Measurements from ENCODE around the gene DCAF11. TPM values are rescaled to one million over a fixed set of nuclear protein-coding genes. Genes with fewer than 3 reads are reported as not detected.

Gene DCAF11
- total and polyA plus RNA-seq, 2 of the 13 experiments (the other 11 are each of a cell fraction or from before 2014, with no cell fraction given), result 150 to 257 TPM

DNA sequence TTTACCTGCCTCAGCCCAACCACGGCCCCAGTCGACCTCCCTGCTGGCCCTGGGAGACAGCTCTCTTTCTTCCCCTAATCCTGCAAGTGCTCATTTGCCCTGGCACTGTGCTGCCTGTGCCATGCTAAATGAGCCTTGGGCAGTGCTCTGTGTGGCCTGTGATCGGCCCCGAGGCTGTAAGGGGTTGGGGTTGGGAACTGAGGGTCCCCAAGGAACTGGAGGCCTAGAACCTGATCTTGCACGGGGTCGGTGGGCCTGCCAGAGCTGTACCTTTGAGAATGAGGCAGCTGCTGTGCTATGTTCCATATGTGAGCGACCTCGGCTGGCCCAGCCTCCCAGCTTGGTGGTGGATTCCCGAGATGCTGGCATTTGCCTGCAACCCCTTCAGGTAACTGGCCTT, 35.5 kb downstream of the DCAF11 start (continued):
- TF ChIP-seq, protein P1, sequence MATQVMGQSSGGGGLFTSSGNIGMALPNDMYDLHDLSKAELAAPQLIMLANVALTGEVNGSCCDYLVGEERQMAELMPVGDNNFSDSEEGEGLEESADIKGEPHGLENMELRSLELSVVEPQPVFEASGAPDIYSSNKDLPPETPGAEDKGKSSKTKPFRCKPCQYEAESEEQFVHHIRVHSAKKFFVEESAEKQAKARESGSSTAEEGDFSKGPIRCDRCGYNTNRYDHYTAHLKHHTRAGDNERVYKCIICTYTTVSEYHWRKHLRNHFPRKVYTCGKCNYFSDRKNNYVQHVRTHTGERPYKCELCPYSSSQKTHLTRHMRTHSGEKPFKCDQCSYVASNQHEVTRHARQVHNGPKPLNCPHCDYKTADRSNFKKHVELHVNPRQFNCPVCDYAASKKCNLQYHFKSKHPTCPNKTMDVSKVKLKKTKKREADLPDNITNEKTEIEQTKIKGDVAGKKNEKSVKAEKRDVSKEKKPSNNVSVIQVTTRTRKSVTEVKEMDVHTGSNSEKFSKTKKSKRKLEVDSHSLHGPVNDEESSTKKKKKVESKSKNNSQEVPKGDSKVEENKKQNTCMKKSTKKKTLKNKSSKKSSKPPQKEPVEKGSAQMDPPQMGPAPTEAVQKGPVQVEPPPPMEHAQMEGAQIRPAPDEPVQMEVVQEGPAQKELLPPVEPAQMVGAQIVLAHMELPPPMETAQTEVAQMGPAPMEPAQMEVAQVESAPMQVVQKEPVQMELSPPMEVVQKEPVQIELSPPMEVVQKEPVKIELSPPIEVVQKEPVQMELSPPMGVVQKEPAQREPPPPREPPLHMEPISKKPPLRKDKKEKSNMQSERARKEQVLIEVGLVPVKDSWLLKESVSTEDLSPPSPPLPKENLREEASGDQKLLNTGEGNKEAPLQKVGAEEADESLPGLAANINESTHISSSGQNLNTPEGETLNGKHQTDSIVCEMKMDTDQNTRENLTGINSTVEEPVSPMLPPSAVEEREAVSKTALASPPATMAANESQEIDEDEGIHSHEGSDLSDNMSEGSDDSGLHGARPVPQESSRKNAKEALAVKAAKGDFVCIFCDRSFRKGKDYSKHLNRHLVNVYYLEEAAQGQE (IDR thresholded peaks at IDR 0.05; ENCODE audit: borderline replicate concordance in 1 of 2, low read depth in 1 of 2, low read length in 2 of 2), result no peak
- TF ChIP-seq, protein P2, sequence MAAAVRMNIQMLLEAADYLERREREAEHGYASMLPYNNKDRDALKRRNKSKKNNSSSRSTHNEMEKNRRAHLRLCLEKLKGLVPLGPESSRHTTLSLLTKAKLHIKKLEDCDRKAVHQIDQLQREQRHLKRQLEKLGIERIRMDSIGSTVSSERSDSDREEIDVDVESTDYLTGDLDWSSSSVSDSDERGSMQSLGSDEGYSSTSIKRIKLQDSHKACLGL (CRISPR knock-in tag; IDR thresholded peaks at IDR 0.05), result no peak
- no peak for TF ChIP-seq ZNF790 (CRISPR knock-in tag; IDR thresholded peaks at IDR 0.05; ENCODE audit: borderline replicate concordance)

DNA sequence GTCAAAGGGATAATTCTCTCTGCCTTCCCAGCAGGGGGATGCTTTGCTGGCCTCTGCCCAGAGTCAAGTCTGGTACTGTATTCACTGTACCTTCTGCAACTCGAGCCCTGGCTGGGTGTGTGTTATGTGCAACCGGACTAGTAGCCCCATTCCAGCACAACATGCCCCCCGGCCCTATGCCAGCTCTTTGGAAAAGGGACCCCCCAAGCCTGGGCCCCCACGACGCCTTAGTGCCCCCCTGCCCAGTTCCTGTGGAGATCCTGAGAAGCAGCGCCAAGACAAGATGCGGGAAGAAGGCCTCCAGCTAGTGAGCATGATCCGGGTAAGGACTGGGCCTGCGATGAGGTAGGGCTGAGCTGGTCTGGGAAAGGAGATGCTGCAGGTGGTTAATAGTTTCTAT, 36.0 kb downstream of the DCAF11 start:
- TF ChIP-seq CCAR2 (optimal IDR thresholded peaks at IDR 0.05; ENCODE audit: low read depth, low read length), result no peak
- no peak for TF ChIP-seq ZNF746 (CRISPR knock-in tag; IDR thresholded peaks at IDR 0.05)
- TF ChIP-seq RCOR2 (CRISPR knock-in tag; IDR thresholded peaks at IDR 0.05), result no peak
- no peak for TF ChIP-seq MYNN (CRISPR knock-in tag; IDR thresholded peaks at IDR 0.05; ENCODE audit: low read depth)
- TF ChIP-seq MTA1 (CRISPR knock-in tag; IDR thresholded peaks at IDR 0.05; ENCODE audit: borderline replicate concordance), result 0 out of 2 replicates have a peak, but pooled peaks have one; percentile 0
- no peak for TF ChIP-seq NCOA1 (CRISPR knock-in tag; IDR thresholded peaks at IDR 0.05)
- no peak for TF ChIP-seq NFE2L1 (CRISPR knock-in tag; IDR thresholded peaks at IDR 0.05; ENCODE audit: borderline replicate concordance)
- TF ChIP-seq, protein P3, sequence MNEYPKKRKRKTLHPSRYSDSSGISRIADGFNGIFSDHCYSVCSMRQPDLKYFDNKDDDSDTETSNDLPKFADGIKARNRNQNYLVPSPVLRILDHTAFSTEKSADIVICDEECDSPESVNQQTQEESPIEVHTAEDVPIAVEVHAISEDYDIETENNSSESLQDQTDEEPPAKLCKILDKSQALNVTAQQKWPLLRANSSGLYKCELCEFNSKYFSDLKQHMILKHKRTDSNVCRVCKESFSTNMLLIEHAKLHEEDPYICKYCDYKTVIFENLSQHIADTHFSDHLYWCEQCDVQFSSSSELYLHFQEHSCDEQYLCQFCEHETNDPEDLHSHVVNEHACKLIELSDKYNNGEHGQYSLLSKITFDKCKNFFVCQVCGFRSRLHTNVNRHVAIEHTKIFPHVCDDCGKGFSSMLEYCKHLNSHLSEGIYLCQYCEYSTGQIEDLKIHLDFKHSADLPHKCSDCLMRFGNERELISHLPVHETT (CRISPR knock-in tag; conservative IDR thresholded peaks at IDR 0.05), result no peak
- TF ChIP-seq, protein P4, sequence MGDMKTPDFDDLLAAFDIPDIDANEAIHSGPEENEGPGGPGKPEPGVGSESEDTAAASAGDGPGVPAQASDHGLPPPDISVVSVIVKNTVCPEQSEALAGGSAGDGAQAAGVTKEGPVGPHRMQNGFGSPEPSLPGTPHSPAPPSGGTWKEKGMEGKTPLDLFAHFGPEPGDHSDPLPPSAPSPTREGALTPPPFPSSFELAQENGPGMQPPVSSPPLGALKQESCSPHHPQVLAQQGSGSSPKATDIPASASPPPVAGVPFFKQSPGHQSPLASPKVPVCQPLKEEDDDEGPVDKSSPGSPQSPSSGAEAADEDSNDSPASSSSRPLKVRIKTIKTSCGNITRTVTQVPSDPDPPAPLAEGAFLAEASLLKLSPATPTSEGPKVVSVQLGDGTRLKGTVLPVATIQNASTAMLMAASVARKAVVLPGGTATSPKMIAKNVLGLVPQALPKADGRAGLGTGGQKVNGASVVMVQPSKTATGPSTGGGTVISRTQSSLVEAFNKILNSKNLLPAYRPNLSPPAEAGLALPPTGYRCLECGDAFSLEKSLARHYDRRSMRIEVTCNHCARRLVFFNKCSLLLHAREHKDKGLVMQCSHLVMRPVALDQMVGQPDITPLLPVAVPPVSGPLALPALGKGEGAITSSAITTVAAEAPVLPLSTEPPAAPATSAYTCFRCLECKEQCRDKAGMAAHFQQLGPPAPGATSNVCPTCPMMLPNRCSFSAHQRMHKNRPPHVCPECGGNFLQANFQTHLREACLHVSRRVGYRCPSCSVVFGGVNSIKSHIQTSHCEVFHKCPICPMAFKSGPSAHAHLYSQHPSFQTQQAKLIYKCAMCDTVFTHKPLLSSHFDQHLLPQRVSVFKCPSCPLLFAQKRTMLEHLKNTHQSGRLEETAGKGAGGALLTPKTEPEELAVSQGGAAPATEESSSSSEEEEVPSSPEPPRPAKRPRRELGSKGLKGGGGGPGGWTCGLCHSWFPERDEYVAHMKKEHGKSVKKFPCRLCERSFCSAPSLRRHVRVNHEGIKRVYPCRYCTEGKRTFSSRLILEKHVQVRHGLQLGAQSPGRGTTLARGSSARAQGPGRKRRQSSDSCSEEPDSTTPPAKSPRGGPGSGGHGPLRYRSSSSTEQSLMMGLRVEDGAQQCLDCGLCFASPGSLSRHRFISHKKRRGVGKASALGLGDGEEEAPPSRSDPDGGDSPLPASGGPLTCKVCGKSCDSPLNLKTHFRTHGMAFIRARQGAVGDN (CRISPR knock-in tag; IDR thresholded peaks at IDR 0.05), result no peak
- no TSS peak for BruUV-seq (replicated peaks)
- Histone ChIP-seq H4K20me1 (ENCODE audit: insufficient read depth, low read length) (peaks cover 7% of the 10 kb centered on the region), H3K4me2 (ENCODE audit: low read depth, low read length) (no peak overlapping the region), H2AFZ (ENCODE audit: low read length) (no peak overlapping the region), H3K79me2 (ENCODE audit: insufficient read depth, low read length) (peaks cover 29% of the 10 kb centered on the region), H3K9ac (ENCODE audit: insufficient read depth, low read depth, low read length) (no peak overlapping the region), H3K27me3 (ENCODE audit: control insufficient read depth in 1 of 2, insufficient read depth in 2 of 2, low read length in 2 of 2) (peaks cover 0 to 3% of the 10 kb centered on the region in 2 experiments; a peak in 1 of 5 replicates), H3K27ac (ENCODE audit: extremely low read length, insufficient read depth, low read length) (no peak overlapping the region), H3K36me3 (replicated peaks in 1 of 2; ENCODE audit: control insufficient read depth in 1 of 2, insufficient read depth in 2 of 2, low read length in 2 of 2) (peaks cover 41 to 49% of the 10 kb centered on the region in 2 experiments), H3K4me3 (replicated peaks in 1 of 3; ENCODE audit: insufficient read depth in 1 of 3, low read depth in 2 of 3, low read length in 3 of 3) (no peak overlapping the region), H3K4me1 (ENCODE audit: insufficient read depth, low read length) (peaks cover 26% of the 10 kb centered on the region), H3K9me3 (ENCODE audit: low read length) (no peaks in the 10 kb centered on the region)
- 96% methylated on average over 9 of the region's 9 CpGs for WGBS (ENCODE audit: low lambda C conversion rate)
- DNase-seq (ENCODE audit: low spot score), result no peak
- no peak for ATAC-seq
- ChIA-PET POLR2A (interaction anchor here (4.5 to 11.8 kb wide), 4 partner anchors 8 to 56 kb away, joined by 22 to 233 read pairs (median 194); partner anchors contain the start of genes DCAF11, EMC9, IRF9 and NRL), CTCF (ENCODE audit: low intra/inter-chr PET ratio, low total read pairs) (no interaction called here)
- FAIRE-seq, result no peak
- intact Hi-C loops (cut with micrococcal nuclease; ENCODE audit: unreplicated experiment) (no loop called here), in situ Hi-C loops (cut with HindIII; ENCODE audit: extremely low pct_ligation_motif_present, low pct_unique_long_range_greater_than_20kb) (no loop called here)
